AG08395 (cell line): ENCODE data around the gene SLC2A5.
A peak's percentile ranks its signal among the peaks of the same experiment; 100 is the strongest.
"Not testable (repeated sequence)": the region's sequence is repeated elsewhere in the genome, so short reads cannot be mapped to it uniquely, and the experiment has no call there.

Experiments used
- DNase-seq: peaks from one replicate; pipeline ENCODE4 v3.0.0; 2012; ENCODE audit warnings: mixed read lengths, low spot score

Gene SLC2A5

GRCh38 chr1:9005395-9005708 is 64.1 kb downstream of the SLC2A5 start:
- DNase-seq = no peak

- DNase-seq = peak; percentile 93
Measured at GRCh38 chr1:9004700-9005394, 64.6 kb downstream of the SLC2A5 start.

DNA sequence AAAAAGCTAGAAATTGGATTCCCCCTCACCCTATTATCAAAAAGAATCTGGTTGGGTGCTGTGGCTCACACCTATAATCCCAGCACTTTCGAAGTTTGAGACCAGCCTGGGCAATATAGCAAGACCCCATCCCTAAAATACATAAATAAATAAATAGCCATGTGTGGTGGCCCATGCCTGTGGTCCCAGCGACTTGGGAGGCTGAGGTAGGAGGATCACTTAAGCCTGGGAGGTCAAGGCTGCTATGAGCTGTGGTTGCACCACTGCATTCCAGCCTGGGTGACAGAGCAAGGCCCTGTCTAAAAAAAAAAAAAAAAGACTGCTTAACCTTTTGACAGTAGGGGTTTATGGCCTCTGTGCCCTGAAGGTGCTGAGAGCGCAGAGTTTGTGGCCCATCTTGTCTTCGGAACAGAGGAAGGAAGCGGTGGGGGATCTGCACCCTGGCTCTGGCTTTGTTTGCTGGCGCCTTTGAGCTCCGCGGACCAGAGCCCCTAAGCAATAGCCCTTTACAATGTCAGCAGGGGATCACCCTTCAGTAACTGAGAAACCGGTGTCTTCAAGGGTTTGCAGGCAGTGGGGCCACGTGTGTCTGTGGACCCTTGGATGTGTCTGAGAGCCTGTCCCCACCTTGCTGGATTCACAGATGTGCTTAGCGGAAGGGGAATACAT is 65.3 kb downstream of the SLC2A5 start:
- no peak for DNase-seq

- not testable (repeated sequence) for DNase-seq
Measured at GRCh38 chr1:9002215-9002560, 67.2 kb downstream of the SLC2A5 start.

GRCh38 chr1:9001534-9002214 is 67.8 kb downstream of the SLC2A5 start:
- not testable (repeated sequence) for DNase-seq

GRCh38 chr1:8993962-8994675 is 75.3 kb downstream of the SLC2A5 start:
- not testable (repeated sequence) for DNase-seq

DNA sequence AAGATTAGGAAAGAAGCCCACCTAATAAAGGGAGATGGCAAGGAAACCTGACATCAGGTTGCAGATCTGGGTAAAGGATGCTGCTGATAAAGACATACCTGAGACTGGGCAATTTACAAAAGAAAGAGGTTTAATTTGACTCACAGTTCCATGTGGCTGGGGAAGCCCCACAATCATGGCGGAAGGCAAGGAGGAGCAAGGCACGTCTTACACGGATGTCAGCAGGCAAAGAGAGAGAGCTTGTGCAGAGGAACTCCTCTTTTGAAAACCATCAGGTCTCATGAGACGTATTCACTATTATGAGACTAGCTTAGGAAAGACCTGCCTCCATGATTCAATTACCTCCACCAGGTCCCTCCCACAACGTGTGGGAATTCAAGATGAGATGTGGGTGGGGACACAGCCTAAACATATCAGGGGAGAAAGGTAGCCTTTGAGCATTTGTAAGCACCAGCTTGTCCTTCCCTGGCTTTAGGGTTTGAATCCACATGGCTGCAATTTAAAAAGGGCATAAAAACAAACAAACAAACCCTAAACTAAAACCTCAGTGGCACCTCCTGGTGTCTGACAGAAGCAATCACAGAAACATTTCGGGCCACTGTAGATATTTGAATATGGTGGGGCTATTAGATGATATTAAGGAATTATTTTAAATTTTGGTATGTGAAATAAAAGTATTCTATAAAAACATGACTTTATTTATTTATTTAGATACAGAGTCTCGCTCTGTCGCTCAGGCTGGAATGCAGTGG is 76.3 kb downstream of the SLC2A5 start:
- no peak for DNase-seq

- DNase-seq = no peak
Measured at GRCh38 chr1:8989821-8990220, 79.6 kb downstream of the SLC2A5 start.

GRCh38 chr1:8989061-8989460 is 80.4 kb downstream of the SLC2A5 start:
- no peak for DNase-seq

- no peak for DNase-seq
Measured at GRCh38 chr1:8988618-8988967, 80.8 kb downstream of the SLC2A5 start.

DNA sequence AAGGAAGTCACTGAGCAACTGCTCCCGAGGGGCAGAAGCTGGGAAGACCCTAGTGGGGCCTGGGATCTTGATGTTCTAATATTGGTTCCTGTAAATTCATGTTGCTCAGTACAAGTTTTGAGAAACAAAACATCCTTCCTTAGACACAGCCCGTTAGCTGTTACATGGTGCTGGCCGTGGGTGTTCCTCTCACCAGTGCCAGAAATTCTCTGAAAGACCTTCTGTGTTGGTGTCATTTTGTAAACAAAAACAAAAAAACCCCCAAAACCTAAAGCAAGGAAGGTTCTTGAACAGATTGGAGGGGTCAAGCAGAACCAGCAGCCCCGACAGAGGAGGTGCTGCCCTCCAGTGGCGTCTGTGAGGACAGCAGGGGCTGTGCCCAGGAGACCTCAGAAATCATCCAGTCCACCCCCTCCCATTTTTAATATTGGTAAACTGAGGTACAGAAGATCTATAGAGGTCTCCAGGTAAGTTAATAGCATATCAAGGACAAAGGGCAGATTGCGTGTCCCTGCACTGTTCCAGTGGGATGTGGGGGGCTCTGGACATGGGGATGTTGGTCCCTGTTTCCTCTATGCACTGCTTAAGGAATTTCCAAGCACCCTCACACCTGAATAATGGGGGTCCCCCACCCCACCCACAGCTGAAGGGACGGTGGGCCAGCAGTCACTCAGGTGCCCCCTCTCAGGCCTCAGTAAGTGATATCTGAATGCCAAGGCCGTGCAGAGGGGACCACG is 81.4 kb downstream of the SLC2A5 start:
- DNase-seq = peak; percentile 67

- no peak for DNase-seq
Measured at GRCh38 chr1:8986814-8987190, 82.6 kb downstream of the SLC2A5 start.

DNA sequence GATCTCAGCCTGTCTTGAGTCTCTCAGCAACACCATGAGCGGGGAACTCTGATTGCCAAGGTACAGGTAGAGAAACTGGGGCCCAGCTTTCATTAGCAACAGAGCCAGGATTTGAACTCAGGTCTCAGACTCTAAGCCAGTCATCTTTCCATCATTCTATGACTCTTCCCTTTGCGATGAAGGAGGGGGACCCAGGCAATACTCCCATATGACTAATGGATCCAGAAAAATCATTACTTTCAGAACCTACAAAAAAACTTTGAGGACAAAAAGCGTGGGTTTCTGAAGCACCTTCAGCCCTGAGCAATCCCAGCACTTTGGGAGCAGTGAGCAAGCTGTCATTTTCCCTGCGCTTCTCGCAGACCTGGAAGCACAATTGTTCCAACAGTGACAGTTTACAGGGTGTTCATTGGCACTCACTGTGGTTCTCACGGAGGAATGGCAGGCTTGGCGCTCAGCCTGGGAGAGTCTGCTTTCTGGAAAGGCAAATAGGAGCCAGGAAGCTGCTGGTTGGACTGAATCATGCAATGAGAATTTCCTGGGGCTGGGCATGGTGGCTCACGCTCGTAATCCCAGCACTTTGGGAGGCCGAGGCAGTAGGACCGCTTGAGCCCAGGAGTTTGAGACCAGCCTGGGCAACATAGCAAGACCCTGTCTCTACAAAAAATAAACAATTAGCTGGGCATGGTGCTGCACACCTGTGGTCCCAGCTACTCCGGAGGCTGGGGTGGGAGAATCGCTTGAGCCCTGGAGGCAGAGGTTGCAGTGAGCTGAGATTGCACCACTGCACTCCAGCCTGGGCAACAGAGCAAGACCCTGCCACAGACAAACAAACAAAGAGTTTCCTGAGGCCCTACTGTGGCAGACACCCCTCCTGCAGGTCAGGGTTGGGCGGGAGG is 83.3 kb downstream of the SLC2A5 start:
- peak; percentile 94 for DNase-seq
